T-helper 1 cell treated with Interleukin-12 subunit alpha and Interleukin-12 subunit beta and Interleukin-4 antibody, amounts not matched to agents 30 μg/mL and 1 μg/mL, for 36 hours (primary cell): ENCODE results near the gene TUBA4B.
A peak's percentile ranks its signal among the peaks of the same experiment; 100 is the strongest.
"Not testable (repeated sequence)": the region's sequence is repeated elsewhere in the genome, so short reads cannot be mapped to it uniquely, and the experiment has no call there.

Experiments used
- H3K27ac Mint-ChIP-seq: one replicate; pipeline ENCODE4 v1.8.0; 2021; ENCODE audit warnings: mild to moderate bottlenecking, mixed read lengths
- H3K27me3 Mint-ChIP-seq: one replicate; pipeline ENCODE4 v1.8.0; 2021; ENCODE audit warnings: low read depth, mixed read lengths
- H3K36me3 Mint-ChIP-seq: one replicate; pipeline ENCODE4 v1.8.0; 2021; ENCODE audit warnings: low read depth, mixed read lengths
- H3K4me1 Mint-ChIP-seq: one replicate; pipeline ENCODE4 v1.8.0; 2021; ENCODE audit warnings: low read depth, mixed read lengths
- H3K4me3 Mint-ChIP-seq: one replicate; pipeline ENCODE4 v1.8.0; 2021; ENCODE audit warnings: mild to moderate bottlenecking, moderate library complexity, mixed read lengths
- H3K9me3 Mint-ChIP-seq: one replicate; pipeline ENCODE4 v1.8.0; 2021; ENCODE audit warnings: mixed read lengths

TUBA4B gene

DNA sequence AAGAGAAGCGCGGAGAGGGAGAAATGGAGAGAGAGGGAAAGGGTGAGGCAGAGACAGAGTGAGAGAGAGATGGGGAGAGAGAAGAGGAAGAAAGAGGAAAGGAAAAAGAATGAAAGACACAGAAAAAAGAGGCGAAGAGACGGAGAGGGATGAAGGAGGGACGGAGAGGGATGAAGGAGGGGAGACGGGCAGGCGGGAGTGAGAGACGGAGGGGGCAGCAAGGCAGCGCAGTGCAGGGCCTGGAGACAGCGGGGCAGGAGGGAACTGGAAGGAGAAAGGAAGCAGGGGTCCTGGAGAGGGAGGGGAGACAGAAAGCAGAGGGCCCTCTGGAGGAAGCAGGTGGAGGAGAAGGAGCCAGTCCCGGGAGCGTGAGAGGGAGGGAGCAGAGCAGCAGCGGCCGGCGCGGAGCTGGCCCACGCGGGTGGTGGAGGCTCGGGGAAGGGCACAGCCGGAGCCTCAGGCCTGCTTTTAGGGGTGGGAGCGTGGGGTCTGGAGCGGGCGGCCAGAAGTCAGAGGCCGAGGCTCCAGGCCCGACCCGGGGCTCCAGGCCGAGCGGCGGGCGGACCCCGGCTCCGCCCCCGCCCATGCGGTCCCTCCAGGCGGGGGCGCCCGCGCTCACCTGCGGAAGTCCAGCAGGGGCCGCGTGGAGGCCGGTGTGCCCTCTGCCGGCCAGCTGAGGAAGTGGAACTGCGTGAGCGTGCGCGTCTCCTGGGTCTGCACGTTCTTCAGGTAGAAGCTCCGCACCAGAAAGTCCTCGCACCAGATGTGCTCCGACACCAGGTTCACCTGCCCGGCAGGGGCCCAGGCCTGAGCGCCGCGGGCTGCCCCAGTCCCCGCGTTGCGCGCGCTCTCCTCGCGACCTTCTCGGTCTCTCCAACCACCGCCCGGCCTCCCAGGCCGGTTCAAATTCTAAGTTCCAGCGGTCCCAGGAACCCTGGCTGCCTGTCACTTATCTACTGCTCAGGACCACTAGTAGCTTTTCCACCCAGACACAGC lies 41.6 kb downstream of the TUBA4B start:
- Mint-ChIP-seq H3K9me3 (no peaks in the 10 kb centered on the region), H3K4me1 (peaks cover 17% of the 10 kb centered on the region), H3K27me3 (no peaks in the 10 kb centered on the region), H3K27ac (peak overlapping the region; percentile 81), H3K4me3 (peak overlapping the region; percentile 85), H3K36me3 (no peaks in the 10 kb centered on the region)

- Mint-ChIP-seq H3K4me1 (peaks cover 17% of the 10 kb centered on the region), H3K9me3 (no peaks in the 10 kb centered on the region), H3K27ac (no peak overlapping the region), H3K36me3 (no peaks in the 10 kb centered on the region), H3K27me3 (peaks cover 13% of the 10 kb centered on the region), H3K4me3 (no peak overlapping the region)
Measured at GRCh38 chr2:219296142-219296541, 43.1 kb downstream of the TUBA4B start.

- Mint-ChIP-seq H3K4me1 (peaks cover 17% of the 10 kb centered on the region), H3K36me3 (no peaks in the 10 kb centered on the region), H3K27me3 (peaks cover 17% of the 10 kb centered on the region), H3K4me3 (no peak overlapping the region), H3K27ac (no peak overlapping the region), H3K9me3 (no peaks in the 10 kb centered on the region)
Measured at GRCh38 chr2:219296631-219297391, 43.8 kb downstream of the TUBA4B start.

- H3K4me3 Mint-ChIP-seq, result no peak overlapping the region
- no peak overlapping the region for H3K27ac Mint-ChIP-seq
- H3K9me3 Mint-ChIP-seq, result no peaks in the 10 kb centered on the region
- H3K27me3 Mint-ChIP-seq, result peaks cover 17% of the 10 kb centered on the region
- H3K36me3 Mint-ChIP-seq, result no peaks in the 10 kb centered on the region
- H3K4me1 Mint-ChIP-seq, result peaks cover 17% of the 10 kb centered on the region
Measured at GRCh38 chr2:219297766-219298456, 44.9 kb downstream of the TUBA4B start.

DNA sequence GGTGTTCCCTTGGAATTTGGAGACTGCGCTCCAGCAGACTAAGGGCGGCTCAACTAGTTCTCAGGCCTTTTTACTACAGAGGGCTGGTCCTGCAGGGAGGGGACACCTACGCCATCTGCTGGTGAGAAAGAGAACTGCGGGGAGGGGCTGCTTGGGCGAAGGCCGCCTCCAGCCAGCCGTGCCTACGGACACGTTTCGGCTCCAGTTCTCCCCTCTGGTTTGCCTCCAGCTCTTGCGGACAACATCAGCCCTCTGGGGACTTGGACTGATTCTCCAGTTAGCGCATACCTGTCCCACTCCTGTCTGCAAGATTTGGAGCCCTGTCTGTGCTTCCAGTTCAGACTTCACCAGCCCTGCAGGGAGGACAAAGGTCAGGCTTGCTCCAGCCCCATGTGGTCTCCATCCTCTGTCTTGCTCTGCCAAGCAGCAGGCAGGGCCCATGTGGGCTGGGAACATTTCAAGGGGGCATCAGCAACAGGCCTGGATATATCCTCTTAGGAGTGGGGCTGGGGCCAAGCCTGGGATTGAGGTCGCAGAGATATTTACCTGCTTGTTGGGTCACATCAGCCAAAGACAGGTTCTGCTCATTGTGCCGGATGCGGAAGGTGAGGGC lies 45.8 kb downstream of the TUBA4B start:
- Mint-ChIP-seq H3K4me1 (peaks cover 17% of the 10 kb centered on the region), H3K9me3 (no peaks in the 10 kb centered on the region), H3K4me3 (no peak overlapping the region), H3K27me3 (peaks cover 22% of the 10 kb centered on the region), H3K36me3 (no peaks in the 10 kb centered on the region), H3K27ac (no peak overlapping the region)

GRCh38 chr2:219299372-219299760 lies 46.3 kb downstream of the TUBA4B start:
- peaks cover 12% of the 10 kb centered on the region for H3K4me1 Mint-ChIP-seq
- no peak overlapping the region for H3K27ac Mint-ChIP-seq
- H3K36me3 Mint-ChIP-seq, result no peaks in the 10 kb centered on the region
- peaks cover 24% of the 10 kb centered on the region for H3K27me3 Mint-ChIP-seq
- H3K9me3 Mint-ChIP-seq, result no peaks in the 10 kb centered on the region
- no peak overlapping the region for H3K4me3 Mint-ChIP-seq

- Mint-ChIP-seq H3K9me3 (no peaks in the 10 kb centered on the region), H3K36me3 (no peaks in the 10 kb centered on the region), H3K27ac (no peak overlapping the region), H3K4me3 (no peak overlapping the region), H3K27me3 (peaks cover 28% of the 10 kb centered on the region), H3K4me1 (peaks cover 10% of the 10 kb centered on the region)
Measured at GRCh38 chr2:219300022-219300421, 47.0 kb downstream of the TUBA4B start.

DNA sequence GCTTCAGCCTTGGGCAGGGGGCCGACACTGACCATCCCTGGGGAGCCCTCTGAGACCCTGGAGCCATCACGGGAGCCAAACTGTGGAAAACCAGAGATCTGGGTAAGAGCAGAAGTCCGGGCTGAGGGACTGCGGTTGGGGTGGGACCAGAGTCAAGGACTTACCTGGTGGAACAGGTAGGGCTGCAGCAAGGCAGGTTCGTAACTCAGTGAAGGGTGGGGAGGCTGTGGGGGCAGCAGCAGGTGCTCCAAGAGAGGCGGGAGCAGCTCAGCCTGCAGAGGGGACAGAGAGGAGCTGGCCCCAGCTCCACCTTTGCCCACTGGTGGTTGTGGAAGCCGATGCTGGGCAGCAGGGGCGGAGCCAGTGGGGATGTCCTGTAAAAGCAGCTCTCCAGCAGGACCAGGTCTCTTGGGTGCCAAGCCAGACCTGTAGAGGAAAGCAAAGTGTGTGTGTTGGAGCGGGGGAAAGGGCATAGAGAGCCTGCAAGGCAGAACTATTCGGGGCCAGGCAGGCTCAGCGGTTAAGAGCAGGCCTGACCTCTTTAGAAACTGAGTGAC lies 49.4 kb downstream of the TUBA4B start:
- Mint-ChIP-seq H3K27ac (no peak overlapping the region), H3K4me3 (no peak overlapping the region), H3K27me3 (peaks cover 43% of the 10 kb centered on the region), H3K36me3 (no peaks in the 10 kb centered on the region), H3K4me1 (peaks cover 4% of the 10 kb centered on the region), H3K9me3 (no peaks in the 10 kb centered on the region)

DNA sequence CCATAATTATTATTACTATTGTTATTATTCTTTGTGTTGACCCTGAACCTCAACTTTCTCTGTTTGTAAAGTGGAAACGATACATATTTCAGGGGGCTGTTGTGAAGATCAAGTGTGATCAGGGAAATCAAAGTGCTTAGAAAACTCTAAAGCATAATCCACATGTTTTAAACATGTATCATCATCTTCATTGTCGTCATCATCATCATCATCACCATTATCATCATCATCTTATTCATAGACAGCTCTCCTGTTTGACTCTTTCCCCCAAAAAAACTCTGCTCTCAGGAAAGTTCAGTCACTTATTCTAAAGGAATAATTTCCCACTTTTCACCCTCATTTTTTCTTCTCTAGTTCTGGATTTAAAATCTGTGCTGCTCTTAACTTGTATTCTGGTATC lies 51.2 kb downstream of the TUBA4B start:
- Mint-ChIP-seq H3K27me3 (peaks cover 56% of the 10 kb centered on the region), H3K9me3 (no peaks in the 10 kb centered on the region), H3K36me3 (no peaks in the 10 kb centered on the region), H3K27ac (no peak overlapping the region), H3K4me3 (no peak overlapping the region), H3K4me1 (no peaks in the 10 kb centered on the region)

DNA sequence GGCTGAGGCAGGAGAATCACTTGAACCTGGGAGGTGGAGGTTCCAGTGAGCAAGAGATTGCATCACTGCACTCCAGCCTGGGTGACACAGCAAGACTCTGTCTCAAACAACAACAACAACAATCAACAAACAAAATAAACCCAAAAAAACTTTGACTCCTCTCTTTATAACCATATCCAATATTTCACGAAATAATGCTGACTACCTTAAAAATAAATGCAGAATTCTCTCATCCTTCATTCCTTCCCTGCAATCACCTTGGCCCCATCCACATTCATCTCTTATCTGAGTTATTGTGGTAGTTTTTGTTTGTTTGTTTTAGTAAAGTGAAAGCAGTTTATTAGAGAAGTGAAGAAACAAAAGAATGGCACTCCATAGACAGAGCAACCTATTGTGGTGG lies 53.0 kb downstream of the TUBA4B start:
- no peaks in the 10 kb centered on the region for H3K4me1 Mint-ChIP-seq
- no peak overlapping the region for H3K4me3 Mint-ChIP-seq
- no peak overlapping the region for H3K27ac Mint-ChIP-seq
- H3K36me3 Mint-ChIP-seq, result no peaks in the 10 kb centered on the region
- no peaks in the 10 kb centered on the region for H3K9me3 Mint-ChIP-seq
- H3K27me3 Mint-ChIP-seq, result peaks cover 60% of the 10 kb centered on the region

- no peak overlapping the region for H3K27ac Mint-ChIP-seq
- no peak overlapping the region for H3K4me3 Mint-ChIP-seq
- no peaks in the 10 kb centered on the region for H3K4me1 Mint-ChIP-seq
- no peaks in the 10 kb centered on the region for H3K9me3 Mint-ChIP-seq
- peaks cover 55% of the 10 kb centered on the region for H3K27me3 Mint-ChIP-seq
- H3K36me3 Mint-ChIP-seq, result no peaks in the 10 kb centered on the region
Measured at GRCh38 chr2:219308142-219309101, 55.4 kb downstream of the TUBA4B start.

DNA sequence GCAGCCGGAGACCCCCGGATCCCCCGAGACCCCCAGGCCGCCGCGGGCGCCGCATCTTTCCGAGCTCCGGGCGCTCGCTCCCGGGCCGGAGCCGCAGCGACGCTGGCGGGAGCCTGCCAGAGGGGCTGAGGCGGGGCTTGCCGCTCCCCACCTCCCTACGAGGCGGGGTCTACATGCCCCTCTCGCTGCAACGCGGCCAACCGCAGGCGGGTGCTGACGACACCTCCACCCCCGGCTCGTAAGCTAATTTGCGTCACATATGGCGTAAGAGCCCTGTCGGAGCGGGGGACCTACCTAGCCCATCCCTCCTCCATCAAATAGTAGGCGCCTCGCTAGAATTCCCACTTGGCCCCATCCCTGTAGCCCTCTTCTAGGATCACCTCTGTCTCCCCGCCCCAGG lies 56.2 kb downstream of the TUBA4B start, which contains the start of gene PTPRN:
Gene PTPRN (minus strand): TSS at position 124 of the 400 bp plus-strand sequence. CDS start 69 bp downstream, at position 55.
- Mint-ChIP-seq H3K36me3 (no peaks in the 10 kb centered on the region), H3K9me3 (no peaks in the 10 kb centered on the region), H3K4me1 (no peaks in the 10 kb centered on the region), H3K4me3 (no peak within 1 kb of the TSS), H3K27me3 (peaks cover 53% of the 10 kb centered on the region), H3K27ac (no peak within 1 kb of the TSS)

GRCh38 chr2:219312683-219313263 lies 59.7 kb downstream of the TUBA4B start:
- H3K9me3 Mint-ChIP-seq, H3K4me1 Mint-ChIP-seq, H3K27ac Mint-ChIP-seq, H3K36me3 Mint-ChIP-seq, H3K4me3 Mint-ChIP-seq: not testable (repeated sequence)
- H3K27me3 Mint-ChIP-seq, result peaks cover 30% of the 10 kb centered on the region
